Measurements from ENCODE around the gene TASP1.
"Not testable (repeated sequence)": the region's sequence is repeated elsewhere in the genome, so short reads cannot be mapped to it uniquely, and the experiment has no call there.

The TASP1 gene

DNA sequence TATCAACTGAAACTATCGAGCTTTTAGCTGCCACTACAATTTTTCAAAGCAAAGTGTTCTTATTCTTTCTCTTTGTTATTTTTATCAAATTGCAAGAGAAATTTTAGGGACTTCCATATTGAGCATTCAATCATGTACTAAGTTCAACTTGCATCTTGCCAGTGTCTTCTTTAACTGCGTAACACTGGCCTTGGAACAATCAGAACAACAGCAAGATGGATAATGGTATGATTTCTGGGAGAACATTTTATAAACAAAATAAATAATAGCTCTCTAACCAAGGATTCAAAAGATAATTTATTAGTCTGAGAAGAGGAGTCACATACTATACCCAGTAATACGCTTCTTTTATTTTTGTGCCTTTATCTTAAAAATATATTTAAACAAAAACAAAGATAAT, 249.6 kb downstream of the TASP1 start:
- DNase-seq: no peak

DNA sequence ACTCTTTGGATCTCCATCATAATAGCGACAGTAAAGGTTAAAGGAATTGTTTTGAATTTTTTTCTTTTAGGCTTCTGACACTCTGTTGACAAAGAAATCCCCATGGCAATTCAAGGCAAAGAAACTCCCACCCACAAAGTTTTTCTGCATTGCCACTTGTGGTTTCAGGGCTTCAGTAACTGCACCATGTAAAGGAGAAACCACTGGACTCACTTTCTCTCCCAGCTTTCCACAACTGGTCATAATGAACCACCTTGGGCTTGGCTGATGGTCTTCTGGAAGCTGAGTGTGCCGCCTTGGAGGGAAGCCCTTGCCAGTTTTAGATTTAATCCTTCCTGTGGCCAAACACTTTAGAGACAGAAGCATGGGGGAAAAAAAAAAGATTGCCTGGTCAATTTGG, 254.6 kb downstream of the TASP1 start:
- DNase-seq: no peak

DNA sequence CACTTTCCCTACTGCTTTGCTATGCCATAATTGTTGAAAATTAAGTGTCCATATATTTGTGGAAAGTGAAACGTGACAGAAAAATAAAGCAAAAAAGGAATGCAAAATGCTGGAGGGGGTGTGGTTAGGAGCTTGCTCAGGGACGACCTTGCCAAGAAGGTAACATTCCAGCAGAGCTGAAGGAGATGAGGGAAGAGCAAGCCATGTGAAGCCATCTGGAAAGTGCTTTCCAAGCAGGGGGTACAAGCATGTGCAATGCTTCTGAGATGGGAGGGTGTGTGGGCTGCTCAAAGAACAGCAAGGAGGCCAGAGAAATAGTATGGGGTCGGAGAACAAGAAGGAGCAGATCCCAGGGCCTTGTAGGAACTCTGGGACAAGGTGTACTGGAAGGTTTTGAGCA, 255.9 kb downstream of the TASP1 start:
- no peak for DNase-seq

DNA sequence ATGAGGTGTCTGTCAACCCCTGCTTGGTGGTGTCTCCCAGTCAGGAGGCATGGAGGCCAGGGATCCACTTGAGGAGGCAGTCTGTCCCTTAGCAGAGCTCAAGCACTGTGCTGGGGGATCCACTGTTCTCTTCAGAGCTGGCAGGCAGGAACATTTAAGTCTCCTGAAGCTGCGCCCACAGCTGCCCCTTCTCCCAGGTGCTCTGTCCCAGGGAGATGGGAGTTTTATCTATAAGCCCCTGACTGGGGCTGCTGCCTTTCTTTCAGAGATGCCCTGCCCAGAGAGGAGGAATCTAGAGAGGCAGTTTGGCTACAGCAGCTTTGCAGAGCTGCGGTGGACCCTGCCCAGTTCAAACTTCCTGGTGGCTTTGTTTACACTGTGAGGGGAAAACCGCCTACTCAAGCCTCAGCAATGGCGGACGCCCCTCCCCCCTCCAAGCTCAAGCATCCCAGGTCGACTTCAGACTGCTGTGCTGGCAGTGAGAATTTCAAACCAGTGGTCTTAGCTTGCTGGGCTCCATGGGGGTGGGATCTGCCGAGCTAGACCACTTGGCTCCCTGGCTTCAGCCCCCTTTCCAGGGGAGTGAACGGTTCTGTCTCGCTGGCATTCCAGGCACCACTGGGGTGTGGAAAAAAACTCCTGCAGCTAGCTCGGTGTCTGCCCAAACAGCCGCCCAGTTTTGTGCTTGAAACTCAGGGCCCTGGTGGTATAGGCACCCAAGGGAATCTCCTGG, 258.1 kb downstream of the TASP1 start:
- DNase-seq: not testable (repeated sequence)

DNA sequence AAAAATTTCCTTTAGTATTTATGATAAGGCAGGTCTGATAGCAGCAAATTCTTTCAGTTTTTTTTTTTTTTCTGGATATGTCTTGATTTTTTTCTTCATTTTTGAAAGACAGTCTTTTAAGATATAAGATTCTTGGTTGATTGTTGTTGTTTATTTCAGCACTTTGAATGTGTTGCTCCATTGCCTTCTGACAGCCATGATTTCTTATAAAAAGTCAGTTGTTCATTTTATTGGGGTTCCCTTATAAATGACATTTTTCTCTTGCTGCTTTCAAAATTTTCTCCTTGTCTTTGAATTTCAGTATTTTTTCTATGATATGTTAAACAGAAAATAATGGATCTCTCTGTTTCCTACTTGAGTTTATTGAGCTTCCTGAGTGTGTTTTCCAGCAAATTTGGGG, 265.3 kb downstream of the TASP1 start:
- no peak for DNase-seq

DNA sequence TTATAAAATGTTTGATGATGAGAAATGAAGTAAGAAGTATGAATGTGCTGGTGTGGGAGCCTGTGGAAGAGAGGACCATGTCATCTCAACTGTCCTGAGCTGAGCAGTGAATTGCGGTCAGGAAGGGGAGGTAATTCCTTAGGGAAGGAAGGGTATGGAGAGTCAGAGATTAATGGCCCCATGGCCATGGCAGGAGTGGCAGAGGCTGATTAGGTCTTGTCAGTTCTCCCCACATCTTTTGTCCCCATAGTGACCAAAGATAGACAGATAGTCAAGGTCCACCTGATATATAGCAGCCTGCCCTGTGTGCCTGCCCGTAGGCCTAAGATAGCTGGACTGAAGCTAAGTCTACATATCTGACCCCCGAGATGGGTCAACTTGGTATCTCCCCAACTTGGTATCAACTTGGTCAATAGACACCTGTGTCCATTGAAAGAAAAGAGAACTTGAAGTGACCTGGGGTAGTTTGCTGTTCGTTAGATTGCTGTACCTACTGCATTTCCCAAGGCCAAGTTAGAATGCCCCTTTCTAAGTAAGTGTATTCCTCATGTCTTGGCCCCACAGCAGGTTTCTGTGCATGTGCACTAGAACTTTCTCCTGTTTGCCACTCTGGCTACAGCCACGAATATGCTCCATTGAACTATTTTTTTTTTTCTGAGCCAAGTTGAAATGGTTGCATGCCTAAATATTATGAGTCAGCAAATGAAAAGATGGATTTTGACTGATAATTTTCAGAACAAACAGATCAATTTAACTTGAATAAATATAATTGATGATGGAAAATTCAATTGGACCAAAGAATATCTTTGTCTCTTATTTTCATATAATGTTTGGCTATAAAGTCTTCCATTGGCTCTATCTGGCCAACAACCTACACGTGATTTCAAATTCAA, 274.2 kb downstream of the TASP1 start:
- DNase-seq: no peak

DNA sequence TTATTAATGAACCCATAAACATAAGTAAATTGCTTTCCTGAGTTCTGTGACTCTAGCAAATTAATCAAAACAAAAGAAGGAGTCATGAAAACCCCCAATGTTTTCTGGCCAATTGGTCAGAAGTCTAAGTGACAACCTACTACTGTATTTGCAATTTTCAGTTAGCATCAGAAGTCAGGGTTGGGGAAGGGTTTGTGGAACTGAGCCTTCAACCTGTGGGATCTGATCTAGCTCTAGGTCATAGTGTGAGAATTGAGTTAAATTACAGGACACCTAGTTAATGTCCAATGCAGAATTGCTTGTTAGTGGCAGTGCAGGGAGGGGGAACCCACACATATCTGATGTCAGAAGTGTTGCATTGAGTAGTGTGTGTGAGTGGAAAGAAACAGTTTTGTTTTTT, 275.3 kb downstream of the TASP1 start:
- DNase-seq: no peak

DNA sequence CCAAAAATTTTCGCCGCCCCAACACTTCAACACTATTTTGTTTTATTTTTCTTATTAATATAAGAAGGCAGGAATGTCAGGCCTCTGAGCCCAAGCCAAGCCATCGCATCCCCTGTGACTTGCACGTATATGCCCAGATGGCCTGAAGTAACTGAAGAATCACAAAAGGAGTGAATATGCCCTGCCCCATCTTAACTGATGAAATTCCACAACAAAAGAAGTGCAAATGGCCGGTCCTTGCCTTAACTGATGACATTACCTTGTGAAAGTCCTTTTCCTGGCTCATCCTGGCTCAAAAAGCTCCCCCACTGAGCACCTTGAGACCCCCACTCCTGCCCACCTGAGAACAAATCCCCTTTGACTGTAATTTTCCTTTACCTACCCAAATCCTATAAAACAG, 276.6 kb downstream of the TASP1 start:
- not testable (repeated sequence) for DNase-seq

DNA sequence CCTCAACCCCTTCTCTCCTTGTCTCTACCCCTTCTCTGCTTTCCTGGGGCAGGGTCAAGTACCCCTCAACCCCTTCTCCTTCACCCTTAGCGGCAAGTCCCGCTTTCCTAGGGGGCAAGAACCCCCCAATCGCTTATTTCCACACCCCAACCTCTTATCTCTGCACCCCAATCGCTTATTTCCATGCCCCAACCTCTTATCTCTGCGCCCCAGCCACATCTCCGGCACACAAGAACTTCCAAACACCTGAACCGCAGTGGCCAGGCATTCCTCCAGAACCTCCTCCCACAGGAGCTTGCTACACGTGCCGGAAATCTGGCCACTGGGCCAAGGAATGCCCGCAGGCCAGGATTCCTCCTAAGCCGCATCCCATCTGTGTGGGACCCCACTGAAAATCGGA, 279.8 kb downstream of the TASP1 start:
- not testable (repeated sequence) for DNase-seq

DNA sequence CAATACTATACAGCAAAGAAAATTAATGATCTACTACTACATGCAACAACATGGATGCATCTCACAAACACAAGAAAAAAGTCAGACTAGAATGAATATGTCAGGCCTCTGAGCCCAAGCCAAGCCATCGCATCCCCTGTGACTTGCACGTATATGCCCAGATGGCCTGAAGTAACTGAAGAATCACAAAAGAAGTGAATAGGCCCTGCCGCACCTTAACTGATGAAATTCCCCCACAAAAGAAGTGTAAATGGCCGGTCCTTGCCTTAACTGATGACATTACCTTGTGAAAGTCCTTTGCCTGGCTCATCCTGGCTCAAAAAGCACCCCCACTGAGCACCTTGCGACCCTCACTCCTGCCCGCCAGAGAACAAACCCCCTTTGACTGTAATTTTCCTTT, 280.9 kb downstream of the TASP1 start:
- not testable (repeated sequence) for DNase-seq

DNA sequence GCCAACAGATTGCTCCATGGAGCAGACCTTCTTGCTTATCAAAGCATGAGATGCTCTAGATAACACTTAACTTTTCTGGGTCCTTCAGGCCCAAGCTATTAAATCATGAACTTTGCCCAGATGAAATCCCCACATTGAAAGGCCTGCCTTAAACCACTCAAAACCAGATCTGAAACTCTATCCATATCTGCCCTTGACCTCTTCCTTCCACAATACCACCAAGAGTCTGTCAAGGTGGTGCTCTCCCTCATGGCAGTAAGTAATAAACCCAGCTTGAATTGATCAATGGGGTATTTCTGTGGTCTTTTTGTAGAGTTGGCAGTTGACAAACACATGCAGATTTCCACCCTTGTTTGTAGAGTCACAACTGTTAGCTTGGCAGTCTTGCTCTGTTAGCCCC, 282.1 kb downstream of the TASP1 start:
- no peak for DNase-seq

DNA sequence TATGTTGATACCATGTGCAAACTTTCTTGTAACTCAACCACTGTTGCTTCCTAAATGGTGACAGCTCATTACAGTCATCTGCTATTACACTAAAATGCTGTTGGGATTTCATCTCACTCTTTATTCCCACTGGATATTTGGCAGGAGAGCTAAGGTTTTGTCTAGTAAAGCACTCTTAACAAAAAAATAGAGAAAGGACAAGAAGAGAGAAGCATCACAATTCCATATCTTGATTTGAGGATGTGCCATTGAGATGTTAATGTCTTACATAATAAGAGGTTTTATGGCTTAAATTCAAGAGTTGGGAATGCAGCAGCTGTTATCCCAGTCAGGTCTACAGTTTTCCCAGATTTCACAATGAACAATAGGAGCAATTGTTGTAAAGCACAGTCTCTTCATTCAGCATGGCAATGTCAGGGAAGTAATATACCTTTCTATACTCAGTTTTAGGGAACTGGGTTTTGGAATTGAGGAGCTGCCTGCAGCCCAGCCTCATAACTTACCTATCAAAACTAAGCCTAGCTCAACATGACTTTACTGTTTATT, 282.7 kb downstream of the TASP1 start:
- no peak for DNase-seq

DNA sequence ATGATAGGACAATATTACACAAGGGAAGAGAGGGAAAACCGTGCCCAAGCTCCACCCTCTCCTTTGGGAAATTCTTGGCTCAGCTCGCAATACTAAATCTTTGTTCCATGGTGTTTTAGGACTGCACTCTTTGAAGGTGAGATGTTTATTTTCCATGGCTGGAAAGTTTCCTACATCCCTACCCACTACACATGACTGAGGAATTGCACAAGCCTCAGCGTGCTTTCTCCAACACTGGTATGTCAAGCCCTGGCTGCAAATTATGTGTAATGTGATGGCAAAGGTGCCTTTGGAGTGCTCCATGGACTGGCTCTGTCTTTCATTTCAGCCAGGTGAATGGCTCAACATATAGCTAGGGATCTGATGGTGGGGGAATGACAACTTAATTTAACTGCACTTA, 283.3 kb downstream of the TASP1 start:
- DNase-seq: no peak

DNA sequence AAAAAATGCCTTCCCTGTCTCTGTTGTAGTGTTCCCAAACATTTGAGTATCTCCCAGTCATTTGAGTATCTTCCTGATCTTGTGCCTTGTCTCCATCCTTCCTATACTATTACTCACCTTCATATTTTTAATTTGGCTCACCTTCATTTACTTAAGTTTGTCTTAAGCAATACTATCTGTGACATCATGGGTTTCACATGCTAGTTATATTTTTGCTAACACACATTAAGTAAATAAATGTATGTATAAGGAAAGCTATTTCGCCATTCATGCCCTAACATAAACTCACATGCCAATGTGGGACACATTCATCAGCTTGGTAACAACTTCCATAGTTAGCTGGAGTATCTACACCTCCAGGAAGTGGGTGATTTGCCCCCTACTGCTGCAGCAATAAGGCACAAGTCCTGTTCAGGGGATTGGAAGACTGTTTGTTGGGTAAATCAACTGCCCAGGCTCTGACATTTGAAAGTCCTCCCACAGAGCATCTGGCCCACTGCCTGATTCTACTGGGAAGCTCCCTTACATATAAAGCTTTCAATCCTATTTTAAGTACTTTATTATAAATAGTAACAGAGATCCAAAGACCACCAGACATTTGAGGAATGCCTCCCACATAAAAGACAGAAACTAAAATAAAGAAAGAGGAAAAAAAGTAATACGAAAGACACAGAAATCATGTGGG, 285.3 kb downstream of the TASP1 start:
- no peak for DNase-seq

DNA sequence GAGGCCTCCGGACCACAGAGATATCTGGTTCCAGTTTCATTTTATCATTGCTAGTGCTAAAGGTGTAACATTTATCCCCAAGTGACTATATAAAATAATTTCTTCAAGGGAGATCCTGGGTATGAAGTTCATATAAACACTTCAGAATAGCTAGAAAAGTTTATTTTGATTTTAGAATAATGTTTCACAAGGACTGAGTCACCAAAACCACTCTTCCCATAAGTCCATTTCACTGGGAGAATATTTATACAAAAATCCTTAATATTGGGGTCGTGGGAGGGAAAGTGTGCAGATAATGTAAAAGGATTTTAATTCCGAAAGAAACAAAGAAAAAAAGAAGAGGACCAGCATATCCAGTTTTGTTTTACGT, 289.5 kb downstream of the TASP1 start:
- DNase-seq: no peak

DNA sequence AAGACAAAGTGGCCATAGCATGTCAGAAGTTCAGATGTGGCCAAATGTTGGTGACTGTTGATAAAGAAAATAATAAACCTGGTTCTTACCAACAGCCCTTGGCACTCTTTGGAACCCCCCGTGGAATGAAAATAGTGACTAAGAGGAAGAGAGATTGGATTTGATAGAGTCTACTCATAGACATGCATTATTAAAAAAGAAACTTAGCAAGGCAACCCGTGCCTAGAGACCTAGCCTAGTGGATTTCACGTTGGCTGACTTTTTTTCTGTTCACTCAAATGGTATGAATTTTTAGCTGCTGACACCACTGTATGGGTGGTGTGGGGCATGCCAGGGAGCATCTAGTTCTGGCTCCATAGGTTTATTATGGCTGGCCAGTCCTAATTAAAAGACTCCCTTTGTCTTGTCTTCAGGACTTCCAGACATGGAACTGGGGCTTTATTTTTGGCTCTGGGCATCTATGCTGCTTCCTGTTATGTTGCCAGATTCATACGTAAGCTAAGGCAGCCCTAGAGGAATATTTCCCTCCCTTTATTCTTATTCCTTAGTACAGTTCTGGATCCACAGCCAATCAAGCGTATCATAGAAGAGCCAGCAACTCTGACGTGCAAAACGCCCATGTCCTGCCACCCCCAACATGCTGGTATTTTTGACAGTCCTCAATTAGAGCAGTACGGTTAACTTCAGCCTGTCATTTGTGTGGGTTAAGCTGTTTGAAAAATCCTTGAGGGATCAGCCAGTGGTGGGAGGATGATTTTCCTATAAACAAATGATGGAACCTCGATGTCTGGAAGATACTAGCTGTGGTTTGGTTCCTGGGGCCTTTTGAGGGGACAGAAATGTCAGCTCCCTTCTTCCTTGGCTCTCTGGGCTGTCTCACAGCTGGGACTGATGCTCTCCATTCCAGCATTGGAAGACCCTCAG, 290.2 kb downstream of the TASP1 start:
- no peak for DNase-seq

DNA sequence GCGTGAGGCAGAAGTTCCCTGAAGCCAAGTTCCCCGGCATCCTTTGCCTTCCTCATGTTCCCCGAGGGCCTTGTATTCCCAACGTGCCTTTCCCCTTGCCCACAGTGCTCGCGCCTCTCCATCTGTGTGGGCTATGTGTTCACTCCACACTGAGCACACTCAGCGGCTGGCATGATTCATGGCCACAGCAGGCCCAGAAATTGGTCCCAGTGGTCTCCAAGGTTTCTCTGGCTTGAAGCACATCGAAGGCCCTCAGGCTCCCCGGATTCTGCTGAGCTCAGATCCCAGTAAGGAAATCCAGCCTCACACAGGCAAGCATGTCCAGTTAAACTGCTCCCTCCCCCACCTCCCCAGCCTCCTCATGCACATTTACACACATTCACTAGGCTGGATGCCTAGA, 294.1 kb downstream of the TASP1 start:
- no peak for DNase-seq

DNA sequence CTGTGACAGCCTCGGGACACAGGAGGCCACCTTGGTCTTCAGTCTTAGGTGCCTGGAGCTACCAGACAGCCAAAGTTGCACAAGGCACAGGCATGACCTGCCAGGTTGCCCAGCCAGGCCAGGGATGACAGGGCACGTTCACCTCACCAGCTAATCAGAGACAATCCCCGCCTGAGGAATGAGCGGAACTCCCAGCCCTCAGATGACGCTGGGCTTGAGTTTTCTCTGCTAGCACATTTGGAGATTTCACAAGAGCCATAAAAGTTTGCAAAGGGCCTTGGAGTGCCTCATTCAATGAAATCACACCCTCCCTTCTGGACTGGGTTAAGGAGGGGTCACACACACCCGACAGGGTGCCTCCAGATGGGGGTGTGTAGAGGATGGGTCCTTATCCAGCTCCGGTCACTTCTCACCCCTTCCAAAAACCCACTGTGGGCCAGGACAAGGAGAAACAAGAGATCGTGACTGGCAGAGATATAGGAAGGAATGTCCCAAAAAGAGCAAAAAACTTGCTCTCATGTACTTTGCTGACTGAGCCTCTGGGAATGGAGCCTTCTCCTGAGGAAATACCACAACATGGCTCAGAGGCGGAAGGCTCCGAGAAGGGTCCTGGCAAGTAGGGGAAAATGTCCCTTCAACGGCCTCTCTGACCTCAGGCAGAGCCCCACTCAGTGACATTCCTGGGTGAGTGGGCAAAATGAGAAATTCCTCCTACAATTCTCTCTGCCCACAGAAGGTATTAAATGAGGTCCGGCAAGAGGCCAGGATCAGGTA, 296.1 kb downstream of the TASP1 start:
- DNase-seq: no peak

DNA sequence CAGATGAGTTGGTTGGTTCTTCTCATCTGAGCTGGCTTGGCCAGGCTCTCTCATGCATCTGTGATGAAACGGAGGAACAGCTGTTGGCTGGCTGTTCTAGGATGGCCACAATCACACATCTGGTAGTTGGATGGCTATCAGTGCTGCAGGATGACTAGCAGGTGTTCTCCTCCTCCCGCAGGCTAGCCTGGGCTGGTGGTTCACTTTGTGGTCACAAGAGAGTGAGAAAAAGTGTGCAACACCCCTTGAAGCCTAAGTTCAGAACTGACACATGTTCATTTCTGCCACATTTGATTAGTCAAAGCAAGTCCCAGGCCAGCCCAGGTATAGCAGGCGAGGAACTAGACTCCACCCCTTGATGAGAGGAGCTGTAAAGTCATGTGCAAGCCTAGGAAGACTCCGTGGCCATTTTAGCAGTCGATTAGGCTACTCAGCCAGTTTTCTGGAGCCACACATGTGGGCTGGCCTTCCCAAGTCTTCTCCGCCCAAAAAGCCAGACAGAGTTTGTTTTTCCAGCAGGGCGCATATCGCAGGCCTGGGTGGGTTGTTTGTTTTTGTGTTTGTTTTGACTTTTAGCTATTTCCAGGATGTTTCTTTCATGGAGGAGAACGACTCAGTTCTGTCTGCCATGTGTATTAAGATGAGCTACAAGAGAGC, 296.9 kb downstream of the TASP1 start:
- DNase-seq: no peak

DNA sequence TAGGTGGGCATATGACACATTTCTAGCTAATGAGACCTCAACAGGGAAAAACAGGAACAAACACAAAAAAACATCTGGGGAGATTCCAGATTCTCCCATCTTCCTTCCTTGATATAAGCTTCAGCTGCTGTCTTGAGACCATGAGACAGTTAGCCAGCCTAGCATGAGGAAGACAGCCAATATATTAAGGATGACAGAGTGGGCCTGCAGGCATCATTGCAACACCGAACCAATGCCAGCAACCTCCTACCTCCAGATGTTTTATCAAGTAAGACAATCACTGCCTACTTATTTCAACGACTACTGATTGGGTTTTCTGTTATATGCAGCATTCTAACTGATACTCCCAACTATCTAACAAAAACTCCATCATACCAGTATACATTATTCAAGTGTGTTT, 298.6 kb downstream of the TASP1 start:
- DNase-seq: no peak
